Measurements from ENCODE around the gene FBLN7.

GRCh38 chr2:112163541-112163981 lies 25.4 kb downstream of the FBLN7 start:
- no peak for TF ChIP-seq INSM2 (tag by site-specific recombination; IDR thresholded peaks at IDR 0.05)
- TF ChIP-seq BCL11A (tag by site-specific recombination; IDR thresholded peaks at IDR 0.05; ENCODE audit: low read depth): no peak
- TF ChIP-seq ELK4 (IDR thresholded peaks at IDR 0.05; ENCODE audit: borderline replicate concordance, low read depth, low read length): no peak

Data from HEK293 (cell line).